RWPE2 (cell line): ENCODE data around the gene TRPC5OS.

Source experiments
- ATAC-seq: fragments of 200-7000 bp; cut with Tn5 transposase; 3 replicates; pipeline ENCODE4 v1.9.1; 2021; ENCODE audit warnings: low read depth
- DNase-seq: peaks from one replicate; pipeline ENCODE4 v3.0.0-alpha.2; 2020; ENCODE audit warnings: low spot score
- H3K27ac ChIP-seq: fragments of 450-650 bp; 2 replicates; pipeline ENCODE4 v1.5.1; 2017; ENCODE audit warnings: mild to moderate bottlenecking; ENCODE audit not compliant: poor library complexity, severe bottlenecking
- H3K27me3 ChIP-seq: fragments of 250-450 bp; sonication (Bioruptor Pico); 2 replicates; pipeline ENCODE4 v1.5.1; 2021; ENCODE audit warnings: mild to moderate bottlenecking, moderate library complexity; ENCODE audit not compliant: insufficient read depth, poor library complexity, severe bottlenecking
- H3K36me3 ChIP-seq: fragments of 250-450 bp; sonication (Bioruptor Pico); 2 replicates; pipeline ENCODE4 v1.5.1; 2020; ENCODE audit warnings: low read depth, mild to moderate bottlenecking, moderate library complexity
- H3K4me1 ChIP-seq: fragments of 250-450 bp; sonication (Bioruptor Pico); 2 replicates; pipeline ENCODE4 v1.5.1; 2021; ENCODE audit warnings: mild to moderate bottlenecking, moderate library complexity; ENCODE audit not compliant: insufficient read depth, poor library complexity, severe bottlenecking
- H3K4me3 ChIP-seq: fragments of 250-450 bp; sonication (Bioruptor Pico); 2 replicates; pipeline ENCODE4 v1.5.1; 2021; ENCODE audit warnings: mild to moderate bottlenecking, moderate library complexity; ENCODE audit not compliant: severe bottlenecking
- H3K9me3 ChIP-seq: fragments of 250-450 bp; sonication (Bioruptor Pico); 2 replicates; pipeline ENCODE4 v1.5.1; 2021; ENCODE audit warnings: mild to moderate bottlenecking, moderate library complexity; ENCODE audit not compliant: severe bottlenecking
- TF ChIP-seq, protein P1 (sequence below): fragments of 450-650 bp; IDR thresholded peaks from one replicate; pipeline ENCODE4 v1.5.1; 2017; ENCODE audit warnings: mild to moderate bottlenecking, moderate library complexity; ENCODE audit not compliant: poor library complexity, severe bottlenecking

The TRPC5OS gene

DNA sequence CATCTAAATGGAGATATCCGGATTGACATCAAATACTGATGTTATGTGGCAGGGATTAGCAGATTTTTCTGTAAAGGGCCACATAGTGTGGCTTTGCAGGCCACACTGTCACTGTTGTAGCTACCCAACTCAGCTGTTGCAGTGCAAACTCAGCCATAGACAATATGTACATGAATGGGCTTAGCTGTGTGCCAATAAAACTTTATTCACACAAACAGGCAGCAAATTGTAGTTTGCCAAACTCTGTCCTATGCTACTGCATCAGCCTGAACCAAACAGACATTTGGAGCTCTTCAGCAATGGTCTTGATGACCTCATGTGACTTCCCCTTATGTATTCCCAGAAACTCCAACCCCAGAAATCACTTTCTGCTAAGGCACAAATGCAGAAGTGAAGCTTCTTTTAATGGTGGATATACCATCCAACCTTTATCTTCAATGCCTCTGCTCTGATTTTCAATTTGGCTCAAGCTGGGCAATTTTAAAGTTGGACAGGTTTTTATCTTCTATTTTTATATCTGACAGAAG, 18.4 kb upstream of the TRPC5OS start:
- no peak overlapping the region for H3K4me3 ChIP-seq
- H3K27ac ChIP-seq = no peak overlapping the region
- H3K27me3 ChIP-seq = no peaks in the 10 kb centered on the region
- no peaks in the 10 kb centered on the region for H3K9me3 ChIP-seq
- TF ChIP-seq, protein P1, sequence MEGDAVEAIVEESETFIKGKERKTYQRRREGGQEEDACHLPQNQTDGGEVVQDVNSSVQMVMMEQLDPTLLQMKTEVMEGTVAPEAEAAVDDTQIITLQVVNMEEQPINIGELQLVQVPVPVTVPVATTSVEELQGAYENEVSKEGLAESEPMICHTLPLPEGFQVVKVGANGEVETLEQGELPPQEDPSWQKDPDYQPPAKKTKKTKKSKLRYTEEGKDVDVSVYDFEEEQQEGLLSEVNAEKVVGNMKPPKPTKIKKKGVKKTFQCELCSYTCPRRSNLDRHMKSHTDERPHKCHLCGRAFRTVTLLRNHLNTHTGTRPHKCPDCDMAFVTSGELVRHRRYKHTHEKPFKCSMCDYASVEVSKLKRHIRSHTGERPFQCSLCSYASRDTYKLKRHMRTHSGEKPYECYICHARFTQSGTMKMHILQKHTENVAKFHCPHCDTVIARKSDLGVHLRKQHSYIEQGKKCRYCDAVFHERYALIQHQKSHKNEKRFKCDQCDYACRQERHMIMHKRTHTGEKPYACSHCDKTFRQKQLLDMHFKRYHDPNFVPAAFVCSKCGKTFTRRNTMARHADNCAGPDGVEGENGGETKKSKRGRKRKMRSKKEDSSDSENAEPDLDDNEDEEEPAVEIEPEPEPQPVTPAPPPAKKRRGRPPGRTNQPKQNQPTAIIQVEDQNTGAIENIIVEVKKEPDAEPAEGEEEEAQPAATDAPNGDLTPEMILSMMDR = no peak
- ATAC-seq = no peak
- H3K4me1 ChIP-seq = no peaks in the 10 kb centered on the region
- DNase-seq = no peak
- no peaks in the 10 kb centered on the region for H3K36me3 ChIP-seq

DNA sequence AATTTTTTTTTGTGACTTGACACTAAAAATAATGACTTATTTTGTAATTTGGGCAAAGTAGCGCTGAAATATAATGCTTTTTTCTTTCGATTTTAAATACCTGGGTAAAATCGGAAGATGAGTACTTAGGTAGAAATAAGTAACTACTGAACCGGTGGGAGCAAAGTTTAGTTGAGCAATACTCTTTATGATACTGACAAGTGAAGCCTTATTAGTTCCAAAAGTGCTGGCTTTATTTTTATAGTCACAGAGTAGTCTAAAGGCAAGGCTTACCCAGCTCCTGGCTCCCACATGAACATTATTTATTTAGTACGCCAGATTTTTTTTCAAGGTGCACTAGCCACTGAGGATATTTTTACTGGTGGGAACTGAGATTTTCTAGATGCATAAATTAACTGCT, 14.4 kb upstream of the TRPC5OS start:
- DNase-seq = no peak
- Histone ChIP-seq H3K27me3 (no peaks in the 10 kb centered on the region), H3K9me3 (no peaks in the 10 kb centered on the region), H3K27ac (no peak overlapping the region), H3K4me1 (no peaks in the 10 kb centered on the region), H3K4me3 (no peak overlapping the region), H3K36me3 (no peaks in the 10 kb centered on the region)
- ATAC-seq = no peak
- TF ChIP-seq, protein P1 = no peak

DNA sequence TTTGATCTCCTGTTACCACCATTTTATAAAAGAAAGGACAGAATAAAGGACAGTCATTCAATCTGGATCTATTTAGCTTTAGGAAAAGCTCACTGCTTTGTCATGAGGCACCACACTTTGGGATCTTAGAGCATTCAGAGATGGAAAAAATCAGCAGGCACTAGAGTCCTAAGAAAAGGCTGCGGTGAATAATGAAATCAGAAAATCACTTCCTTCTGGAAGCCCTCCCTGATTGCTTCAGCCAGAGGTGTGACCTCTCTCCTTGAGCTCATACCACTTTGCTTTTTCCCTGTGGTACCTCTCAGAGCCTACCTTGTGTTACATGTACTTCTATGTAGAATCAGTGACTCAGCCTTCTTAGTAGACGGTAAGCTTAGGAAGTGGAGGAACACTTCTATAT, 8.7 kb upstream of the TRPC5OS start:
- Histone ChIP-seq H3K27me3 (no peaks in the 10 kb centered on the region), H3K9me3 (no peaks in the 10 kb centered on the region), H3K27ac (no peak overlapping the region), H3K4me1 (no peaks in the 10 kb centered on the region), H3K4me3 (no peak overlapping the region), H3K36me3 (no peaks in the 10 kb centered on the region)
- TF ChIP-seq, protein P1 = no peak
- DNase-seq = no peak
- no peak for ATAC-seq

DNA sequence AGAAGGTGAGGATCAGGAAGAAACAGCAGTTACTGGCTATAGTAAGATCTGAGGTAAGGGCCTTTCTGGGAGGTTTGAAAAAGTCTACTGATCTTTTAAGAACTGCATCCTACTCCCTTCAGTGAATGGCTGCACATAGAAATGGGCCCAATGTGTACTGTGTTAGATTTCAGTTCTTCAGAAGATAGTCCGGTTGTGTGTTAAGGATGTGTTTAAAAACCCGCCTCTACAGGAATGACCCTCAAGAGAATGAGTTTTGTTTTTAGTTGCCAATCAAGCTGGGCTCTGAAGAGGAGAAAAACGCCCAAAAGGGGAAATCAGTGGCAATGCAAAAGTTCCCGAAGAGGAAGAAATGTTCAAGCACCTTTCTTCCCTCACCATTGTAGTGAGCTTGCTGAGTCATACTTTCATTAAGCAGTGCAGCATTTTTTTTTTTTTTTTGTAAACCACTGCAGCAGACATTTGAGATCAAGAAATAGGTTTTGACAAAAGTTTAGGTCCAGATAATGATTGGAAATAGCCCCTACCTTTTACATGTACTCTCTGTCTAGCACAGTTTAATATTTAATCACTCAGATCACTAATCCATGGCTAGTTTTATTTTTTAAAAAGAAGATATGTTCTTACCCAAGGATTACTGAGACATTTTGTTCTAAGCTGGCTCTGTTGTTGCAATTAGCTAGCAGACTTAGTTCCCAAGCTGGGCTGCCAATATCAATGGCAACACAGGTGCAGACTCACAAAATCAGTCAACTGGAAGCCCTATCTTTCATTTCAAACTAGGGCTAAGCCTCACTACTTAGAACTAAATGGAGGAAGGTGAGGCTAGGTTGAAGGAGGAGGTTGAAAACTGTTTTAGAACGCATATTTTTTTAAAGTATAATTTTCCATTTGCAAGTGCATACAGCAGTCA, 7.0 kb upstream of the TRPC5OS start:
- no peaks in the 10 kb centered on the region for H3K4me1 ChIP-seq
- H3K9me3 ChIP-seq = no peaks in the 10 kb centered on the region
- TF ChIP-seq, protein P1 = no peak
- H3K36me3 ChIP-seq = no peaks in the 10 kb centered on the region
- no peak overlapping the region for H3K4me3 ChIP-seq
- H3K27me3 ChIP-seq = no peaks in the 10 kb centered on the region
- DNase-seq (no peak), ATAC-seq (no peak)
- no peak overlapping the region for H3K27ac ChIP-seq

DNA sequence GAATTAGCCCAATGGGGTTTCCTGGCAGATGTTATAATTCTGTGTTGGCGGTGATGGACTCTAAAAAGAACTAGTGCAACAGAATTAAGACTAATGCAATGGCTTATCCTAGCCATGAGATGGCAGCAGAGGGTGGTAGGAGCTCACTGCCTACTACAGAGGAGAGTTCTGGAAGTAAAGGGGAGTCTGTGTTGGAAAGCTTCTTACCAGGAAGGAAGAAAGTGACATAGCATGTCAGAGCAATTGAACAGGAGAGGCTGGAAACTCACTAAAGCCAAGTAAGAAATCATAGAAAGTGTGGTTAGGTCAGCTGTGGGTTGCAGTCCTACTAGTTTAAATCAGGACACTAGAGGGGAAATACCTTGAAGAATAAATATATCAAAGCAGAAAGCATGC, 6.3 kb upstream of the TRPC5OS start:
- TF ChIP-seq, protein P1 = peak; percentile 47
- no peaks in the 10 kb centered on the region for H3K4me1 ChIP-seq
- H3K4me3 ChIP-seq = no peak overlapping the region
- ATAC-seq (peak; percentile 49; the same call in 2 of the 3 replicates), DNase-seq (no peak)
- no peak overlapping the region for H3K27ac ChIP-seq
- H3K27me3 ChIP-seq = no peaks in the 10 kb centered on the region
- H3K9me3 ChIP-seq = no peaks in the 10 kb centered on the region
- H3K36me3 ChIP-seq = no peaks in the 10 kb centered on the region
